ENCODE results near the gene KAZN.

Gene KAZN

DNA sequence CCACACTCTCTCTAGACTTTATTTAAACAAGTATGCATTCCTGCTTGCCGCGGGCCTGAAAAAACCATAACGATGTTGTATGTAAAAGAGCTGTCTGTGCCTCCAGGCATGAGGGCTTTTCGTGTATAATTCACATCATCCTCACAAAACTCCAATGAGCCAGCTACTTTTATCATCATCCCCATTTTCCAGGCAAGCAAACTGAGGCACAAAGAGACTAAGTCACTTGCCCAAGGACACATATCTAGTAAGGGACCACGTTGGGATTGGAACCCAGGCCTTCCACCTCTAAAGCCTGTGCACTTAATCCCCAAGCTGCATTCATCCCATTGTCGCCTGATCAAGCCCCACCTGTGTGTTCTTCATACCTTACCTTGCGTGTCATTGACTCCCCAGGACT is 226.9 kb downstream of the KAZN start:
- DNase-seq (ENCODE audit: low read depth): no peak

DNA sequence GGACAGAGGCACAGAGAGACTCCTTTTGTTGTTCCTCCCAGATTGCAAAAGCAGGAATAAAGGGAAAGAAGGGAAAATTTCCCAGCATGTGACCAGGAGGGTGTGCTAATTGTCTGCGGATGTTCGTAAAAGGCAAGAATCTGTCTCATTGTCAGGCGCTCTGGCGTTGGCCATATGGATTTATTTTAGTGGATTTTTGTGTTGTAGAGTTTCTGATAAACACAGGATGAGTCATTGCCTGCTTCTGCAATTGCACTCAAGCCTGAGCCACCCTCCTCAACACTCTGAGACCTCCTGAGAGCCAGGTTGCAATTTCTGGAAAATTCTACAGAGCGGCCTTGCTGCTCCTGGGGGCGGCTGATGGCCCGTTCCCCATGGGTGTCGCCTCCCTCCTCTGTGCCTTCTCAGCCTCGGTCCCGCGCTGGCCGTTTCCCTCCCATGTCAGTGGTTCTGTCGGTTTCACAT is 227.7 kb downstream of the KAZN start:
- peak; percentile 95 for DNase-seq (ENCODE audit: low read depth)

- no peak for DNase-seq (ENCODE audit: low read depth)
Observed at GRCh38 chr1:14826731-14827326, 228.3 kb downstream of the KAZN start.

- DNase-seq (ENCODE audit: low read depth): no peak
Observed at GRCh38 chr1:14827870-14828269, 229.4 kb downstream of the KAZN start.

GRCh38 chr1:14828665-14829064 is 230.2 kb downstream of the KAZN start:
- no peak for DNase-seq (ENCODE audit: low read depth)

- DNase-seq (ENCODE audit: low read depth): peak; percentile 76
Observed at GRCh38 chr1:14835725-14836124, 237.2 kb downstream of the KAZN start.

DNA sequence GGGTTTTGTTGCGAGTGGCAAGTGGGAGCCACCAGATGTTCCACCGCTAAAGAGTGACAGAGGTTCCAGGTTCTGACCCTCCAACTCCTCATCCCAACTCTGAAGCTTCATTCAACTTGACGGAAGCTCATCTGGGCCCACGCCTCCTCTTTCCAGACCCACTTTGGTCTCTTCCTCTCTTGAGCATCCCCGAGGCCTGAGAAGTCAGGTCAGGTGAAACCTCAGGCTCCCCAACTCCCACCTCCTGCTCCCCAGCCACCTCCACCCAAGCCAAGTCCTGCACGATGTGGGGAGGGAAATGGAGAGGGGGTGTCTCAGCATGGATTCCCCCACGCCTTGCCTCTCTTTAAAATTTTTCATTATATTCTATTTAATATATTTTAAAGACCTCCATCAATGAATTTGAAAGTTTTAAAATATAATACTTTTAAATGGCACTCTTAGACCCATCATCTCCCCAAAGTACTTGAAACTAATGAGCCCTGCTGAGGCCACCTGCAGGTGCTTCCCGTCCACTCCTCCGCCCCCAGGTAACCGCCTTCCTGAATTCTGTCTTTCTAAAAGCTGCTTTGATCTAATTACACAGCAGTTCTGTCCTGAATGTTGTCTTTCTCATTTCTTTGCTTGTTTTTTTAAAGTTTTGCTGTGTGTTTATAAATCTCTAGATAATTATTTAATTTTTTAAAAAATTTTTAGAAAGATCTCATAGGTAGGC is 238.1 kb downstream of the KAZN start:
- DNase-seq (ENCODE audit: low read depth): no peak

- no peak for DNase-seq (ENCODE audit: low read depth)
Observed at GRCh38 chr1:14840374-14840773, 241.9 kb downstream of the KAZN start.

DNA sequence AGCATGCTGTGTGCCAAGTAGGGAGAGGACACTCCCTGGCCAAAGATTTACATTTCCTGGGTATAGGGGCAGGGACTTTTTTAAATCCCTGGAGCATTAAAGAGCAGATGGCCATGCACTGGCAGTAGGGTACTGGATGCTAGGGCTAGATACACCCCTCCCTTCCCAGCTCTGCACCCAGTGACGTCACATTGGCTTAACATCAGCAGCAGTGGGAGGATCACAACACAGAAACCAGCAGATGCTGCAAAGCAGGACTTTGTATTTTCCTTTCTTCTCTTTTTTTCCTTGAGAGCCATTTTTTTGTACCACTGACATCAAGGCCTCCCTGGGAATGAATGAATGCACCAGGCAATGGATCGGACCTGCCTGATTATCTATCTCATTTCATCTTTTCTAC is 243.0 kb downstream of the KAZN start:
- peak; percentile 83 for DNase-seq (ENCODE audit: low read depth)

- no peak for DNase-seq (ENCODE audit: low read depth)
Observed at GRCh38 chr1:14841951-14842350, 243.5 kb downstream of the KAZN start.

DNA sequence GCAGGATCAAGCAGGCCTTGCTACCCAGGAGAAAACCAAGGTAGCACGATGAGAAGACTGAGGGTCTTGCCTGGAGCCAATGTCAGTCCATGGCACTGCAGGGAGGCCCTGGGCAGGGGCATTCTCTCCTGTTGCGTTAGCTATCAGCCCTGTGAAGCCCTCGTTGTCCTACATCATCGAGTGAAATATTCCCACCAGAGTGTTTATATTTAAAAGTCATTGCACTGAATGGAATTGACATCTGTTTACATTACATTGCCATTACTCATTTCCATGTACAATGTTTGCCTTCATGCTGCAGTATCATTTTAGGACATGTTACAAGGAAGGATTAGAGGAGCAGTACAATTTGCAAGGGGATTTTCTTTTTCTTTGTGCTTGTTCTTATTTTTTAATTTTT is 243.9 kb downstream of the KAZN start:
- DNase-seq (ENCODE audit: low read depth): peak; percentile 96

GRCh38 chr1:14842891-14843290 is 244.4 kb downstream of the KAZN start:
- DNase-seq (ENCODE audit: low read depth): peak; percentile 98

- DNase-seq (ENCODE audit: low read depth): no peak
Observed at GRCh38 chr1:14843525-14843924, 245.0 kb downstream of the KAZN start.

DNA sequence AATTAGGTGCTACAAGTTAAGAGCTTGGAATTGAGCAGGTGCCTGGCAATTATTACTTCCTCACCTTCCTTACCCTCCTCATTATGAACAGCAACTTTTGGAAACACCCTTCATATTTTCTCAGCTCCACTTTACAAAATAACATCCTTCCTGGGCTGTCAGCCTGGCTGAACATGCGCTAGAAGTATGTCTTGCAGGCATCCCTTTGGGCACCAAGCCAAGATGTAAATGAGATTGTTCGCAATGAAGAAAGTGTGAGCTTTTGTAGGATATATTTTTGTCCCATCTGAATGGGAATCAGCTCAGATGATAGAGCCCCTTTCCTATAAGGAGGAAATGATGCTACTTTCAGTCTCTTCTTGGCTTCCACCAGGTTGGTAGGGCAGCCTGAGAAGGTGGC is 245.9 kb downstream of the KAZN start:
- peak; percentile 61 for DNase-seq (ENCODE audit: low read depth)

DNA sequence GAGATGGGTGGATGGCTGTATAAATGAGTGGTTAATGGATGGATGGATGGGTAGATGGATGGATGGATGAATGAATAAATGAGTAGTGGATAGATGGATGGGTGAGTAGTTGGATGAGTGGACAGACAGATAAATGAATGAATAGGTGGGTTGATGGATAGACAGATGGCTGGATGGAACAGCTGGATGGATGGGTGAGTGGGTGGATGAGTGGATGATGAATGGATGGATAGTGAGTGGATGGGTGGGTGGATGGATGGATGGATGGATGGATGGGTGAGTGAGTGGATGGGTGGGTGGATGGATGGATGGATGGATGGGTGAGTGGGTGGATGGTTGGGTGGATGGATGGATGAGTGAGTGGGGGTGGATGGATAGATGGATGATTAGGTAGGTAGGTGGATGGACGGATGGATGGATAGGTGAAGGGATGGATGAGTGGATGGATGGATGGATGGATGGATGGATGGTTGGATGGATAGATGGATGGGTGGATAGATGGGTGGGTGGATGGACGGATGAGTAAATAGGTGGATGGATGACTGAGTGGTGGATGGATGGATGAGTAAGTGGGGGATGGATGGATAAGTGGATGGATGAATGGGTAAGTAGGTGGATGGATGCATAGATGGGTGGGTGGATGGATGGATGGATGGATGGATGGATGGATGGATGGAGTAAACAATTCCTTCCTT is 246.6 kb downstream of the KAZN start:
- no peak for DNase-seq (ENCODE audit: low read depth)

DNA sequence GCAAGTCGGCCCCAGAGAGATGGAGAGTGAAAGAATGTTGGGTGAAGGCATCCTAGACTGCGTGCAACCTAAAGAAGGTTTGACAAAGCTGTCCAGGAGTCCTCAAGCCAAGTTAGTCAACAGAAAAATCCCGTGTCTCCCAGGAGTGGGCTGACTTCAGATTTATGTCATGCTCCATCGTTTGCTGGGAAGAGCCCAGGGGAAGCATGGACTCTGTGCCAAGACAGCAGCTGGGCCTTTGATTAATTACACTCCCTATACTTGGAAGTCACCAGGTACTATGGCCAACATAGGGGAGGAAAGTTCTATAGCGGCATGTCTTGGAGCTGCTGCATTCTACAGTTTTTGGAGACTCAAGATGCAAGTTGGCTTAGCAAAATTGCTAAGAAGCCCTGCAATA is 247.4 kb downstream of the KAZN start:
- no peak for DNase-seq (ENCODE audit: low read depth)

- DNase-seq (ENCODE audit: low read depth): no peak
Observed at GRCh38 chr1:14846688-14847087, 248.2 kb downstream of the KAZN start.

GRCh38 chr1:14848203-14848602 is 249.7 kb downstream of the KAZN start:
- no peak for DNase-seq (ENCODE audit: low read depth)

DNA sequence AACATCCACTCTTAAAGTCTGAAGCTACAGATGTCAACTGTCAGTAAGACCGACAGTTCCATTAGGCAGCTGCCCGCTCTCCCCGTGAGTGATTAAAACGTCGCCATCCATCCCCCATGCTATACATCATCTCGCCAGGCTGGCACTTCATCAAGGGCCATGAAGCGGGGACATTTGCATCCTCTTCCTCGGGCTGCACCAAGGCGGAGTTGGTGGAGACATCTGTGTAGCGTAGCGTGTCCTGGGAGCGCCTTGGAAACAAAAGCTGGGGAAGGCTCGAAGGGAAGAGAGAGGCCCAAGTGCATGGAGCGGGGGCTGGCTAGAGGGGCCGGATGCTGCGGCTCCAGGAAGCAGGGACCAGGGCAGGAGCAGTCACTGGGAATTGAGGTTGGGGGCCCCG is 250.1 kb downstream of the KAZN start:
- no peak for DNase-seq (ENCODE audit: low read depth)

DNA sequence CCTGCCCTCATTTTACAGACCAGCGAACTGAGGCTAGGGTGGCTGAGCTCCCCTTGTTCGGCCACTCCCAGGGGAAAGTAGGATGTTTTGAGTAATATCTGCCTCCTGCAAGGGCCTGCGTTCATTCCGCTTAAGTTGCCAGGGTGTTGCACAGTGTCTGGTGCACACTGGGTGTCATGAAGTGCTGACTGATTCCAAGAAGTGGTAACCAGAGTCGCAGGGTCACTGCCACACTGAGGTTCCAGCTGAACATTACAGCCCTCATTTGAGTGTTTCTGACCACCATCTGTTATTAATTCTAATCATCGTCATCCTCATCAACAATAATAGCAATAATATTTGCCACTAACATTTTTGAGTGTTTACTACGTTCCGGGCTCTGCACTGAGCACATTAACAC is 250.6 kb downstream of the KAZN start:
- no peak for DNase-seq (ENCODE audit: low read depth)

- peak; percentile 32 for DNase-seq (ENCODE audit: low read depth)
Observed at GRCh38 chr1:14850563-14850962, 252.1 kb downstream of the KAZN start.

DNA sequence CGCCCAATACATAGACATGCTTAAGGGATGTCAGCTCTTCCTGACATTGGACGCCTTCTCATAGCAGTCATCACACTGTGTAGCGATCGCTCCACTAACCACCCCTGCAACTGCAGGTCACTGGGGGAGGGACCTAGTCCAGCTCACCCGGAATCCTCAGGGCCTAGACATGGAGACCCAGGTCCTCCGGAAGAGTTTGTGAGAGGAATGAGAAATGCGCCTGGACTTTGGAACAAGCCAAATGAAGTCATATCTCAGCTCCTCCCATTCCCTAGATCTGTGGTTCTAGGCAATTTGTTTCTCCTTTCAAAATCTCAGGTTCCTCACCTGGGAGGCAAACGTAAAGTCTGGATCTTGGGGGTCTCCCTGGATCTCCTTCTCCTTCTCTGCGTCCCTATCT is 253.3 kb downstream of the KAZN start:
- no peak for DNase-seq (ENCODE audit: low read depth)

- no peak for DNase-seq (ENCODE audit: low read depth)
Observed at GRCh38 chr1:14852291-14852690, 253.8 kb downstream of the KAZN start.
